Ovary (tissue), 9 donors: ENCODE results near the gene DHRS12. TPM values are rescaled to one million over a fixed set of nuclear protein-coding genes. Genes with fewer than 3 reads are reported as not detected.

Source experiments
- DNase-seq, 5 donors: peaks; one replicate each; pipeline ENCODE4 v3.0.0-alpha.2; 2019 to 2020
- H3K27ac ChIP-seq, 2 donors: fragments of 200-600 bp; one replicate each; pipeline versions ENCODE4 v1.5.1 to v1.8.0; 2019 to 2022
- H3K27me3 ChIP-seq: fragments of 200-600 bp; one replicate; pipeline ENCODE4 v1.8.0; 2022
- H3K36me3 ChIP-seq: fragments of 200-600 bp; sonication (generic); one replicate; pipeline ENCODE4 v1.5.1; 2019
- H3K4me1 ChIP-seq: one replicate; pipeline ENCODE4 v1.8.1; 2013; ENCODE audit warnings: mild to moderate bottlenecking, moderate library complexity; ENCODE audit not compliant: insufficient read depth
- H3K4me3 ChIP-seq: fragments of 200-600 bp; sonication (generic); one replicate; pipeline ENCODE4 v1.5.1; 2017
- H3K9me3 ChIP-seq, 2 donors: fragments of 200-600 bp in 1 of 2; sonication (generic) in 1 of 2; one replicate each; pipeline versions ENCODE4 v1.5.1 to v1.8.1; 2013 to 2019; ENCODE audit warnings: mild to moderate bottlenecking in 1 of 2, moderate library complexity in 1 of 2
- CTCF ChIP-seq, 3 donors: fragments of 450-650 bp in 2 of 3; fragments of 200-600 bp in 1 of 3; IDR thresholded peaks; one replicate each; pipeline versions ENCODE4 v1.5.1 to v1.8.0; 2016 to 2022; ENCODE audit warnings: antibody characterized with exemption in 3 of 3, mild to moderate bottlenecking in 1 of 3
- EP300 ChIP-seq: sonication (generic); formaldehyde crosslinking; IDR thresholded peaks from one replicate; pipeline ENCODE4 v1.6.1; 2017; ENCODE audit warnings: antibody characterized with exemption
- POLR2A ChIP-seq: fragments of 450-650 bp; IDR thresholded peaks from one replicate; pipeline ENCODE4 v1.6.1; 2017; ENCODE audit warnings: antibody characterized with exemption, mild to moderate bottlenecking, moderate library complexity
- WGBS, 3 donors: extraction: QIAGEN DNeasy Blood & Tissue Kit in 1 of 3; methylation state at CpG; one replicate each; pipeline versions ENCODE4 v1.1.5 to v1.1.7; 2013 to 2017; 5-methylcytosine and 5-hydroxymethylcytosine counted together
- intact Hi-C, 4 donors: fragments of 100-400 bp; cut with DNase I; formaldehyde crosslinking; loops; one replicate each; pipeline versions ENCODE4 v1.11.0 to v1.15.1; 2022 to 2023
- polyA plus RNA-seq, 2 donors: library from polyadenylated mRNA; stranded (reverse); fragments of 200-250 nt in 1 of 2; fragments of 350-450 nt in 1 of 2; fragmentation: Illumina TruSeq in 1 of 2; extraction: RNeasy Lipid Tissue Mini Kit (QIAGEN cat#74804) in 1 of 2; gene quantifications; one replicate each; pipeline ENCODE4 v1.2.3, GENCODE V29; 2013 to 2014
- total RNA-seq, 7 donors: library from RNA; depleted of rRNA in 2 of 7; stranded (reverse); fragments of >200 nt in 2 of 7; fragmentation: NEBNext Ultra II Directional in 3 of 7; extraction: Animal tissue kit (Norgen Biotek cat#: 25700) in 3 of 7; gene quantifications; one replicate each; pipeline versions ENCODE4 v1.1.0 to v1.2.4, GENCODE V29; 2016 to 2023
- donor health status: DM: no; HTN: no; CAD: no; lungs with moderate emphysema.
- donor health status: DM: no; HTN: no; CAD: no.
- donor health status: Bipolar disorder and iron deficiency.
- donor health status: DM: yes; HTN: yes; CAD: no.
- donor health status: DM: no; HTN: no; CAD: no.
- donor health status: DM: yes; HTN: yes; CAD: no.

DHRS12 gene
- total and polyA plus RNA-seq, 9 donors, result 9.7 to 29.1 (median 18.3) TPM

- WGBS, 3 donors, result 79 to 83% (median 80%) methylated on average over 9 of the region's 9 CpGs
- intact Hi-C loops, result no loop called here
- H3K9me3 ChIP-seq, result peaks cover 0 to 4% of the 10 kb centered on the region in 2 donors
- no peak overlapping the region for H3K4me3 ChIP-seq
- H3K27ac ChIP-seq, result no peak overlapping the region
- TF ChIP-seq CTCF (IDR thresholded peaks at IDR 0.05) (no peak), EP300 (no peak), POLR2A (no peak)
- no peaks in the 10 kb centered on the region for H3K27me3 ChIP-seq
- DNase-seq, result no peak
- H3K36me3 ChIP-seq, result no peaks in the 10 kb centered on the region
- H3K4me1 ChIP-seq, result peaks cover 5% of the 10 kb centered on the region
These were observed 56.2 kb downstream of the DHRS12 start for GRCh38 chr13:51747438-51748434.

GRCh38 chr13:51746802-51747201, 57.2 kb downstream of the DHRS12 start:
- 5 to 15% (median 7%) methylated on average over 2 of the region's 2 CpGs for WGBS, 3 donors
- peak in 2 of 5 donors; percentile 36 to 45 for DNase-seq
- no peak for TF ChIP-seq CTCF (IDR thresholded peaks at IDR 0.05)
- no peaks in the 10 kb centered on the region for H3K36me3 ChIP-seq
- no peak overlapping the region for H3K4me3 ChIP-seq
- H3K27me3 ChIP-seq, result no peaks in the 10 kb centered on the region
- peaks cover 0 to 4% of the 10 kb centered on the region in 2 donors for H3K9me3 ChIP-seq
- intact Hi-C loops, result no loop called here
- peaks cover 6% of the 10 kb centered on the region for H3K4me1 ChIP-seq
- H3K27ac ChIP-seq, result no peak overlapping the region

GRCh38 chr13:51745243-51745642, 58.7 kb downstream of the DHRS12 start:
- 99 to 100% (median 100%) methylated on average over 2 of the region's 2 CpGs for WGBS, 3 donors
- no peaks in the 10 kb centered on the region for H3K36me3 ChIP-seq
- H3K9me3 ChIP-seq, result peaks cover 0 to 4% of the 10 kb centered on the region in 2 donors
- H3K27ac ChIP-seq, result no peak overlapping the region
- intact Hi-C loops, result no loop called here
- no peak overlapping the region for H3K4me3 ChIP-seq
- no peak for DNase-seq
- H3K4me1 ChIP-seq, result peaks cover 9% of the 10 kb centered on the region
- no peaks in the 10 kb centered on the region for H3K27me3 ChIP-seq
- TF ChIP-seq POLR2A (no peak), EP300 (no peak), CTCF (IDR thresholded peaks at IDR 0.05) (no peak)

GRCh38 chr13:51742611-51743010, 61.4 kb downstream of the DHRS12 start:
- H3K27me3 ChIP-seq, result no peaks in the 10 kb centered on the region
- no peak overlapping the region for H3K27ac ChIP-seq
- DNase-seq, result peak in 2 of 5 donors; percentile 46 to 60
- intact Hi-C loops, result no loop called here
- WGBS, 3 donors, result 92 to 94% (median 93%) methylated on average over 2 of the region's 2 CpGs
- no peaks in the 10 kb centered on the region for H3K36me3 ChIP-seq
- H3K4me1 ChIP-seq, result peaks cover 15% of the 10 kb centered on the region
- H3K4me3 ChIP-seq, result no peak overlapping the region
- no peaks in the 10 kb centered on the region for H3K9me3 ChIP-seq
- TF ChIP-seq EP300 (no peak), CTCF (IDR thresholded peaks at IDR 0.05) (no peak), POLR2A (no peak)
